Lower lobe of right lung (tissue), 2 donors: ENCODE results near the gene DGUOK. TPM values are rescaled to one million over a fixed set of nuclear protein-coding genes. Genes with fewer than 3 reads are reported as not detected.

ENCODE experiments used
- ATAC-seq, 2 donors: fragments of 200-7000 bp; cut with Tn5 transposase; one replicate each; pipeline ENCODE4 v1.9.1; 2020 to 2022; ENCODE audit warnings: mild to moderate bottlenecking in 2 of 2, moderate library complexity in 2 of 2
- DNase-seq: peaks from one replicate; pipeline ENCODE4 v3.0.0-alpha.2; 2020
- H3K27ac ChIP-seq: fragments of 200-600 bp; one replicate; pipeline ENCODE4 v1.8.0; 2022
- H3K27me3 ChIP-seq: fragments of 200-600 bp; one replicate; pipeline ENCODE4 v1.8.0; 2022; ENCODE audit warnings: low read depth
- H3K36me3 ChIP-seq: fragments of 200-600 bp; one replicate; pipeline ENCODE4 v1.8.0; 2022; ENCODE audit warnings: mild to moderate bottlenecking
- H3K4me1 ChIP-seq: fragments of 200-600 bp; one replicate; pipeline ENCODE4 v1.8.0; 2022
- H3K4me3 ChIP-seq: fragments of 200-600 bp; one replicate; pipeline ENCODE4 v1.8.0; 2022; ENCODE audit warnings: mild to moderate bottlenecking
- H3K9me3 ChIP-seq: fragments of 200-600 bp; one replicate; pipeline ENCODE4 v1.8.0; 2022
- CTCF ChIP-seq: fragments of 200-600 bp; IDR thresholded peaks from one replicate; pipeline ENCODE4 v1.8.0; 2022; ENCODE audit warnings: antibody characterized with exemption, mild to moderate bottlenecking
- intact Hi-C: fragments of 100-400 bp; cut with DNase I; formaldehyde crosslinking; loops from one replicate; pipeline ENCODE4 v1.11.0; 2022
- total RNA-seq: library from RNA; stranded (reverse); fragmentation: NEBNext Ultra II Directional; extraction: Animal tissue kit (Norgen Biotek cat#: 25700); gene quantifications from one replicate; pipeline ENCODE4 v1.2.1, GENCODE V29; 2021
- donor health status: DM: no; HTN: yes; CAD: no; lungs with severe emphysema.

The DGUOK gene
- total RNA-seq, 1 donor from 2014 or later: 38.0 TPM

- Histone ChIP-seq H3K4me1 (no peaks in the 10 kb centered on the region), H3K36me3 (no peaks in the 10 kb centered on the region), H3K27ac (no peak overlapping the region), H3K9me3 (no peaks in the 10 kb centered on the region), H3K4me3 (no peak overlapping the region), H3K27me3 (no peaks in the 10 kb centered on the region)
- intact Hi-C loops: no loop called here
- DNase-seq (no peak), ATAC-seq (no peak)
- TF ChIP-seq CTCF: no peak
These were observed 15.0 kb upstream of the DGUOK start for GRCh38 chr2:73911548-73912208.

GRCh38 chr2:73913414-73914054 is 13.1 kb upstream of the DGUOK start:
- H3K4me3 ChIP-seq: no peak overlapping the region
- no peak for ATAC-seq
- TF ChIP-seq CTCF: no peak
- H3K27ac ChIP-seq: no peak overlapping the region
- intact Hi-C loops: no loop called here
- no peaks in the 10 kb centered on the region for H3K9me3 ChIP-seq
- DNase-seq: no peak
- no peaks in the 10 kb centered on the region for H3K36me3 ChIP-seq
- H3K4me1 ChIP-seq: no peaks in the 10 kb centered on the region
- no peaks in the 10 kb centered on the region for H3K27me3 ChIP-seq

- no peak overlapping the region for H3K27ac ChIP-seq
- H3K4me1 ChIP-seq: no peaks in the 10 kb centered on the region
- H3K36me3 ChIP-seq: no peaks in the 10 kb centered on the region
- DNase-seq (no peak), ATAC-seq (no peak)
- intact Hi-C loops: no loop called here
- no peak overlapping the region for H3K4me3 ChIP-seq
- no peak for TF ChIP-seq CTCF
- no peaks in the 10 kb centered on the region for H3K27me3 ChIP-seq
- H3K9me3 ChIP-seq: no peaks in the 10 kb centered on the region
These were observed 12.0 kb upstream of the DGUOK start for GRCh38 chr2:73914667-73915066.

- Histone ChIP-seq H3K9me3 (no peaks in the 10 kb centered on the region), H3K27ac (no peak overlapping the region), H3K4me1 (no peaks in the 10 kb centered on the region), H3K27me3 (no peaks in the 10 kb centered on the region), H3K4me3 (no peak overlapping the region), H3K36me3 (no peaks in the 10 kb centered on the region)
- no peak for TF ChIP-seq CTCF
- ATAC-seq (no peak), DNase-seq (no peak)
- intact Hi-C loops: no loop called here
These were observed 11.2 kb upstream of the DGUOK start for GRCh38 chr2:73915437-73915993.

- Histone ChIP-seq H3K36me3 (no peaks in the 10 kb centered on the region), H3K27ac (no peak overlapping the region), H3K4me3 (no peak overlapping the region), H3K27me3 (no peaks in the 10 kb centered on the region), H3K9me3 (no peaks in the 10 kb centered on the region), H3K4me1 (no peaks in the 10 kb centered on the region)
- no peak for ATAC-seq
- no peak for DNase-seq
- TF ChIP-seq CTCF: no peak
- intact Hi-C loops: no loop called here
These were observed 10.0 kb upstream of the DGUOK start for GRCh38 chr2:73916666-73917065.
